Neural progenitor cell (in vitro differentiated cells): ENCODE data around the gene ATF7IP.
"Not testable (repeated sequence)": the region's sequence is repeated elsewhere in the genome, so short reads cannot be mapped to it uniquely, and the experiment has no call there.

Experiments used
- CTCF ChIP-seq: fragments of 200-600 bp; sonication (generic); IDR thresholded peaks from 2 replicates; pipeline ENCODE4 v1.5.1; 2017; ENCODE audit warnings: antibody characterized with exemption, mild to moderate bottlenecking
- EZH2 ChIP-seq: fragments of 200-600 bp; sonication (generic); IDR thresholded peaks from 2 replicates; pipeline ENCODE4 v1.6.1; 2017; ENCODE audit warnings: antibody characterized with exemption, mild to moderate bottlenecking, moderate library complexity

- not testable (repeated sequence) for TF ChIP-seq CTCF, EZH2
Observed at GRCh38 chr12:14354665-14355064, 10.8 kb upstream of the ATF7IP start.
